Esophagus muscularis mucosa (tissue), 4 donors: ENCODE data around the gene IGIP. TPM values are rescaled to one million over a fixed set of nuclear protein-coding genes. Genes with fewer than 3 reads are reported as not detected.
A peak's percentile ranks its signal among the peaks of the same experiment; 100 is the strongest.

ENCODE experiments used
- DNase-seq: peaks from one replicate; pipeline ENCODE4 v3.0.0-alpha.2; 2017; ENCODE audit errors: extremely low spot score
- H3K27ac ChIP-seq, 4 donors: fragments of 200-600 bp; sonication (generic); replicated peaks in 1 of 4; 1 replicate in 3 of 4; 2 replicates in 1 of 4; pipeline ENCODE4 v1.5.1; 2016 to 2019; ENCODE audit warnings: mild to moderate bottlenecking in 1 of 4
- H3K27me3 ChIP-seq, 4 donors: fragments of 200-600 bp; sonication (generic); one replicate each; pipeline versions ENCODE4 v1.5.1 to v1.6.0; 2016 to 2019
- H3K36me3 ChIP-seq, 4 donors: fragments of 200-600 bp; sonication (generic); one replicate each; pipeline ENCODE4 v1.5.1; 2016 to 2019
- H3K4me1 ChIP-seq, 4 donors: fragments of 200-600 bp; sonication (generic); one replicate each; pipeline ENCODE4 v1.5.1; 2016 to 2019
- H3K4me3 ChIP-seq, 4 donors: fragments of 200-600 bp; sonication (generic); 1 replicate in 2 of 4; 2 replicates in 2 of 4; pipeline ENCODE4 v1.5.1; 2016 to 2019; ENCODE audit warnings: mild to moderate bottlenecking in 4 of 4, moderate library complexity in 1 of 4
- H3K9me3 ChIP-seq, 4 donors: fragments of 200-600 bp; sonication (generic); 1 replicate in 3 of 4; 2 replicates in 1 of 4; pipeline ENCODE4 v1.5.1; 2016 to 2019
- CTCF ChIP-seq, 3 experiments: fragments of 200-600 bp in 2 of 3; fragments of 450-650 bp in 1 of 3; sonication (generic) in 2 of 3; IDR thresholded peaks; one replicate each; pipeline ENCODE4 v1.5.1; 2017 to 2019; ENCODE audit warnings: antibody characterized with exemption in 3 of 3, mild to moderate bottlenecking in 2 of 3, moderate library complexity in 1 of 3
- EP300 ChIP-seq: sonication (generic); formaldehyde crosslinking; IDR thresholded peaks from one replicate; pipeline ENCODE4 v1.6.1; 2017; ENCODE audit warnings: antibody characterized with exemption
- POLR2A ChIP-seq: fragments of 450-650 bp; IDR thresholded peaks from one replicate; pipeline ENCODE4 v1.6.1; 2017; ENCODE audit warnings: antibody characterized with exemption, moderate library complexity, mild to moderate bottlenecking, low read depth
- POLR2AphosphoS5 ChIP-seq, 2 donors: sonication (generic); formaldehyde crosslinking; IDR thresholded peaks; one replicate each; pipeline ENCODE4 v1.6.1; 2017; ENCODE audit warnings: antibody characterized with exemption in 2 of 2
- WGBS: methylation state at CpG from one replicate; pipeline ENCODE4 v1.1.5; 2018; 5-methylcytosine and 5-hydroxymethylcytosine counted together
- intact Hi-C: fragments of 100-400 bp; cut with DNase I; formaldehyde crosslinking; loops from one replicate; pipeline ENCODE4 v1.15.1; 2023
- total RNA-seq, 4 donors: library from RNA; depleted of rRNA; stranded (reverse); fragments of >200 nt; gene quantifications; one replicate each; pipeline versions ENCODE4 v1.1.0 to v1.2.1, GENCODE V29; 2016

Gene IGIP
- total RNA-seq, 4 donors from 2014 or later: 17.6 to 31.9 (median 27.3) TPM

GRCh38 chr5:140175367-140176030 lies 49.8 kb downstream of the IGIP start:
- Histone ChIP-seq H3K27ac (peak overlapping the region; percentile 93 to 99 (median 98)), H3K36me3 (peaks cover 0 to 5% (median 0%) of the 10 kb centered on the region in 4 donors), H3K27me3 (no peaks in the 10 kb centered on the region), H3K4me1 (peaks cover 28 to 53% (median 51%) of the 10 kb centered on the region in 4 donors), H3K9me3 (no peaks in the 10 kb centered on the region), H3K4me3 (peak overlapping the region; percentile 74 to 98 (median 90))
- intact Hi-C loops: loop anchor here (10.0 kb wide), 1 partner anchor 179 kb away; no protein-coding TSS in a partner anchor
- TF ChIP-seq POLR2AphosphoS5 (IDR thresholded peaks at IDR 0.05): peak in 1 of 2 donors; percentile 51
- no peak for TF ChIP-seq POLR2A
- peak in 2 of 3 experiments; percentile 15 to 35 for TF ChIP-seq CTCF (IDR thresholded peaks at IDR 0.05)
- TF ChIP-seq EP300: no peak
- DNase-seq: peak; percentile 96
- WGBS: 2% methylated on average over 20 of the region's 58 CpGs

- H3K4me1 ChIP-seq: peaks cover 31 to 58% (median 56%) of the 10 kb centered on the region in 4 donors
- intact Hi-C loops: loop anchor here (10.0 kb wide), 1 partner anchor 179 kb away; no protein-coding TSS in a partner anchor
- WGBS: 14% methylated on average over 4 of the region's 4 CpGs
Measured at GRCh38 chr5:140176031-140176387, 50.3 kb downstream of the IGIP start.

GRCh38 chr5:140178086-140178410 lies 52.3 kb downstream of the IGIP start:
- peak overlapping the region; percentile 72 to 99 (median 75) for H3K27ac ChIP-seq
- H3K4me1 ChIP-seq: peaks cover 51 to 79% (median 74%) of the 10 kb centered on the region in 4 donors
- H3K4me3 ChIP-seq: no peak overlapping the region
- no peaks in the 10 kb centered on the region for H3K9me3 ChIP-seq
- 41% methylated on average over 1 of the region's 1 CpG for WGBS
- intact Hi-C loops: loop anchor here (10.0 kb wide), 1 partner anchor 177 kb away; no protein-coding TSS in a partner anchor
- peaks cover 0 to 2% (median 0%) of the 10 kb centered on the region in 4 donors for H3K36me3 ChIP-seq
- DNase-seq: no peak
- H3K27me3 ChIP-seq: no peaks in the 10 kb centered on the region
- TF ChIP-seq POLR2AphosphoS5 (IDR thresholded peaks at IDR 0.05): no peak

More at GRCh38 chr5:140176031-140176387, 50.3 kb downstream of the IGIP start:
- Histone ChIP-seq H3K4me3 (peak overlapping the region; percentile 74 to 98 (median 90)), H3K27me3 (no peaks in the 10 kb centered on the region), H3K27ac (peak overlapping the region; percentile 93 to 99 (median 98)), H3K36me3 (peaks cover 0 to 5% (median 0%) of the 10 kb centered on the region in 4 donors), H3K9me3 (no peaks in the 10 kb centered on the region)
- TF ChIP-seq POLR2AphosphoS5 (IDR thresholded peaks at IDR 0.05) (no peak), EP300 (no peak), CTCF (IDR thresholded peaks at IDR 0.05) (no peak), POLR2A (no peak)
- no peak for DNase-seq

GRCh38 chr5:140178482-140179116 lies 52.9 kb downstream of the IGIP start:
- H3K9me3 ChIP-seq: no peaks in the 10 kb centered on the region
- peaks cover 57 to 84% (median 79%) of the 10 kb centered on the region in 4 donors for H3K4me1 ChIP-seq
- 85% methylated on average over 6 of the region's 6 CpGs for WGBS
- TF ChIP-seq POLR2A: no peak
- TF ChIP-seq CTCF (IDR thresholded peaks at IDR 0.05): no peak
- TF ChIP-seq POLR2AphosphoS5 (IDR thresholded peaks at IDR 0.05): no peak
- no peak for TF ChIP-seq EP300
- H3K27ac ChIP-seq: peak overlapping the region; percentile 72 to 99 (median 75)
- no peak overlapping the region for H3K4me3 ChIP-seq
- H3K36me3 ChIP-seq: no peaks in the 10 kb centered on the region
- DNase-seq: no peak
- H3K27me3 ChIP-seq: no peaks in the 10 kb centered on the region
- intact Hi-C loops: loop anchor here (10.0 kb wide), 1 partner anchor 176 kb away; no protein-coding TSS in a partner anchor

Other genes starting within 250 kb of the IGIP start
- 1 to 10 TPM; 2.8 to 5.0 (median 4.1) TPM for gene NRG2, start 82.6 kb upstream of the IGIP start, total RNA-seq
- 10 to 100 TPM; 31.8 to 46.5 (median 43.5) TPM for gene PURA, start 11.8 kb upstream of the IGIP start, total RNA-seq
- 10 to 100 TPM; 54.0 to 81.0 (median 67.8) TPM for gene CYSTM1, start 49.3 kb downstream of the IGIP start, total RNA-seq
- 100 to 1,000 TPM in 2 of 4 donors, 10 to 100 TPM in 2; 84.8 to 126 (median 101) TPM for gene PFDN1, start 177.2 kb downstream of the IGIP start, total RNA-seq
- gene HBEGF, start 220.7 kb downstream of the IGIP start, total RNA-seq: 10 to 100 TPM in 1 of 4 donors, 1 to 10 TPM in 3; 6.6 to 20.0 (median 8.2) TPM
- gene SLC4A9, start 234.3 kb downstream of the IGIP start, total RNA-seq: not detected